ENCODE results near the gene SACM1L. TPM values are rescaled to one million over a fixed set of nuclear protein-coding genes. Genes with fewer than 3 reads are reported as not detected.

SACM1L gene
- total and polyA plus RNA-seq, 2 experiments from 2014 or later, result 28.1 to 61.6 TPM

GRCh38 chr3:45762647-45763302 is 73.6 kb downstream of the SACM1L start:
- H2AFZ ChIP-seq, result no peak overlapping the region
- H3K4me2 ChIP-seq, result no peak overlapping the region
- no peak overlapping the region for H3K27ac ChIP-seq
- H3K4me3 ChIP-seq, result no peak overlapping the region
- H3K4me1 ChIP-seq (ENCODE audit: insufficient read depth), result no peaks in the 10 kb centered on the region
- 92% methylated on average over 19 of the region's 19 CpGs for WGBS (ENCODE audit: low lambda C conversion rate, missing lambda C conversion rate)
- H3K9me2 ChIP-seq (replicated peaks; ENCODE audit: insufficient read depth), result no peaks in the 10 kb centered on the region
- H3K9me3 ChIP-seq (ENCODE audit: low read depth), result no peaks in the 10 kb centered on the region
- no peaks in the 10 kb centered on the region for H3K79me2 ChIP-seq
- no peak for DNase-seq (ENCODE audit: low spot score)
- H3K27me3 ChIP-seq, result no peaks in the 10 kb centered on the region
- no peak for TF ChIP-seq EZH2phosphoT487 (IDR thresholded peaks at IDR 0.05; ENCODE audit: low read depth, severe bottlenecking, unreplicated experiment)
- no peak for TF ChIP-seq EZH2 (IDR thresholded peaks at IDR 0.05; ENCODE audit: borderline replicate concordance)
- TF ChIP-seq, protein P1, sequence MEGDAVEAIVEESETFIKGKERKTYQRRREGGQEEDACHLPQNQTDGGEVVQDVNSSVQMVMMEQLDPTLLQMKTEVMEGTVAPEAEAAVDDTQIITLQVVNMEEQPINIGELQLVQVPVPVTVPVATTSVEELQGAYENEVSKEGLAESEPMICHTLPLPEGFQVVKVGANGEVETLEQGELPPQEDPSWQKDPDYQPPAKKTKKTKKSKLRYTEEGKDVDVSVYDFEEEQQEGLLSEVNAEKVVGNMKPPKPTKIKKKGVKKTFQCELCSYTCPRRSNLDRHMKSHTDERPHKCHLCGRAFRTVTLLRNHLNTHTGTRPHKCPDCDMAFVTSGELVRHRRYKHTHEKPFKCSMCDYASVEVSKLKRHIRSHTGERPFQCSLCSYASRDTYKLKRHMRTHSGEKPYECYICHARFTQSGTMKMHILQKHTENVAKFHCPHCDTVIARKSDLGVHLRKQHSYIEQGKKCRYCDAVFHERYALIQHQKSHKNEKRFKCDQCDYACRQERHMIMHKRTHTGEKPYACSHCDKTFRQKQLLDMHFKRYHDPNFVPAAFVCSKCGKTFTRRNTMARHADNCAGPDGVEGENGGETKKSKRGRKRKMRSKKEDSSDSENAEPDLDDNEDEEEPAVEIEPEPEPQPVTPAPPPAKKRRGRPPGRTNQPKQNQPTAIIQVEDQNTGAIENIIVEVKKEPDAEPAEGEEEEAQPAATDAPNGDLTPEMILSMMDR (IDR thresholded peaks at IDR 0.05; ENCODE audit: poor library complexity), result no peak
- no peaks in the 10 kb centered on the region for H3K36me3 ChIP-seq (replicated peaks; ENCODE audit: insufficient read depth, low read depth)
- no peaks in the 10 kb centered on the region for H4K20me1 ChIP-seq (ENCODE audit: insufficient read depth, poor library complexity, severe bottlenecking)

- Histone ChIP-seq H3K9me2 (replicated peaks; ENCODE audit: insufficient read depth) (no peaks in the 10 kb centered on the region), H3K79me2 (no peaks in the 10 kb centered on the region), H3K4me1 (ENCODE audit: insufficient read depth) (no peaks in the 10 kb centered on the region), H3K4me2 (no peak overlapping the region), H3K27me3 (no peaks in the 10 kb centered on the region), H3K36me3 (replicated peaks; ENCODE audit: insufficient read depth, low read depth) (no peaks in the 10 kb centered on the region), H3K4me3 (no peak overlapping the region), H4K20me1 (ENCODE audit: insufficient read depth, poor library complexity, severe bottlenecking) (no peaks in the 10 kb centered on the region), H3K9me3 (ENCODE audit: low read depth) (no peaks in the 10 kb centered on the region), H2AFZ (no peak overlapping the region), H3K27ac (no peak overlapping the region)
- no peak for DNase-seq (ENCODE audit: low spot score)
- TF ChIP-seq, protein P1 (IDR thresholded peaks at IDR 0.05; ENCODE audit: poor library complexity), result no peak
- TF ChIP-seq EZH2phosphoT487 (IDR thresholded peaks at IDR 0.05; ENCODE audit: low read depth, severe bottlenecking, unreplicated experiment), result no peak
- no peak for TF ChIP-seq EZH2 (IDR thresholded peaks at IDR 0.05; ENCODE audit: borderline replicate concordance)
- 92% methylated on average over 5 of the region's 5 CpGs for WGBS (ENCODE audit: low lambda C conversion rate, missing lambda C conversion rate)
Measured at GRCh38 chr3:45763303-45763675, 74.1 kb downstream of the SACM1L start.

- TF ChIP-seq EZH2 (IDR thresholded peaks at IDR 0.05; ENCODE audit: borderline replicate concordance) (no peak), EZH2phosphoT487 (IDR thresholded peaks at IDR 0.05; ENCODE audit: low read depth, severe bottlenecking, unreplicated experiment) (no peak)
- WGBS (ENCODE audit: low lambda C conversion rate, missing lambda C conversion rate), result 96% methylated on average over 9 of the region's 9 CpGs
- Histone ChIP-seq H3K36me3 (replicated peaks; ENCODE audit: insufficient read depth, low read depth) (no peaks in the 10 kb centered on the region), H3K9me3 (ENCODE audit: low read depth) (no peaks in the 10 kb centered on the region), H3K9me2 (replicated peaks; ENCODE audit: insufficient read depth) (no peaks in the 10 kb centered on the region), H4K20me1 (ENCODE audit: insufficient read depth, poor library complexity, severe bottlenecking) (no peaks in the 10 kb centered on the region), H3K79me2 (no peaks in the 10 kb centered on the region), H3K4me3 (no peak overlapping the region), H3K4me1 (ENCODE audit: insufficient read depth) (no peaks in the 10 kb centered on the region), H3K4me2 (no peak overlapping the region), H3K27ac (no peak overlapping the region), H3K27me3 (no peaks in the 10 kb centered on the region), H2AFZ (no peak overlapping the region)
- no peak for DNase-seq (ENCODE audit: low spot score)
Measured at GRCh38 chr3:45765266-45765851, 76.2 kb downstream of the SACM1L start.

DNA sequence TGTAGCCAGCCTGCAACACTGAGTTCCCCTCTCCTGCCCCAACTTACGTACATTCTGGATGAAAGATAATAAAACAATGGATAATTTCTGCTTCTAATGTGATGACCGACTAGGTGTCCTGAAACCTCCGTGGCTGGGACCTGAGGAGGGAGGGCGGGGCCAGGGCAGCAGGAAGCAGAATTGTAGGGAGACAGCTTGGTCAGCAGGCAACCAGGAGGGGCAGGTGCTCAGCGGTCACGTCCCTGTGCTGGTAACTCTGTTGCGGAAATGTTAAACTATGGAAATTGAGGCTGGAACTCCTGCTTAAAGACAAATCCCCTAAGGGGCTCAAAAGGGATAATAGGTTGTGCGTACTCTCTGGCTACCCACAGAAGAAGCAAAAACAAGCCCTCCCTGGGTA is 76.8 kb downstream of the SACM1L start:
- TF ChIP-seq EZH2phosphoT487 (IDR thresholded peaks at IDR 0.05; ENCODE audit: low read depth, severe bottlenecking, unreplicated experiment) (no peak), EZH2 (IDR thresholded peaks at IDR 0.05; ENCODE audit: borderline replicate concordance) (no peak)
- TF ChIP-seq, protein P1 (IDR thresholded peaks at IDR 0.05; ENCODE audit: poor library complexity), result no peak
- no peaks in the 10 kb centered on the region for H3K9me2 ChIP-seq (replicated peaks; ENCODE audit: insufficient read depth)
- no peaks in the 10 kb centered on the region for H3K79me2 ChIP-seq
- no peak overlapping the region for H3K4me3 ChIP-seq
- WGBS (ENCODE audit: low lambda C conversion rate, missing lambda C conversion rate), result 69% methylated on average over 8 of the region's 8 CpGs
- H2AFZ ChIP-seq, result no peak overlapping the region
- no peak overlapping the region for H3K27ac ChIP-seq
- no peaks in the 10 kb centered on the region for H3K9me3 ChIP-seq (ENCODE audit: low read depth)
- no peak for DNase-seq (ENCODE audit: low spot score)
- no peaks in the 10 kb centered on the region for H3K36me3 ChIP-seq (replicated peaks; ENCODE audit: insufficient read depth, low read depth)
- H3K4me2 ChIP-seq, result no peak overlapping the region
- no peaks in the 10 kb centered on the region for H3K4me1 ChIP-seq (ENCODE audit: insufficient read depth)
- no peaks in the 10 kb centered on the region for H4K20me1 ChIP-seq (ENCODE audit: insufficient read depth, poor library complexity, severe bottlenecking)
- no peaks in the 10 kb centered on the region for H3K27me3 ChIP-seq
